ENCODE data around the gene LPAR1.
A peak's percentile ranks its signal among the peaks of the same experiment; 100 is the strongest.

Gene LPAR1

DNA sequence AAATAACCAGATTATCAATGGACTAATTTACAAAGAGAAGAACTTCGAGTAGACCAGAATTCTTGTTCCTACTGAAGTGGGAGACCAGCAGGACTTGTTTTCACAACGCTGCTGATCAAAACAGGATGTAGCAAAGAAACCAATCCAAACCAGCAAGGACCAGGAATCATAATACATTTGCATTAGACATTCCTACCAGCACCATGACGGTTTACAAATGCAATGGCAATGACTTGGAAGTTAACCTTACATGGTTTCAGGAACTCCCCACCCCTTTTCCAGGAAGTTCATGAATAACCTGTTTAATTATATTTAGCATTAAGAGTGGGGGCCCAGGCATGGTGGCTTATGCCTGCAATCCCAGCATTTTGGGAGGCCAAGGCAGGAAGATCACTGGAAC lies 100.0 kb downstream of the LPAR1 start:
- in situ Hi-C loops (cut with MboI; ENCODE audit: low sequenced_read_pairs, unreplicated experiment): no loop called here
- TF ChIP-seq, protein P1, sequence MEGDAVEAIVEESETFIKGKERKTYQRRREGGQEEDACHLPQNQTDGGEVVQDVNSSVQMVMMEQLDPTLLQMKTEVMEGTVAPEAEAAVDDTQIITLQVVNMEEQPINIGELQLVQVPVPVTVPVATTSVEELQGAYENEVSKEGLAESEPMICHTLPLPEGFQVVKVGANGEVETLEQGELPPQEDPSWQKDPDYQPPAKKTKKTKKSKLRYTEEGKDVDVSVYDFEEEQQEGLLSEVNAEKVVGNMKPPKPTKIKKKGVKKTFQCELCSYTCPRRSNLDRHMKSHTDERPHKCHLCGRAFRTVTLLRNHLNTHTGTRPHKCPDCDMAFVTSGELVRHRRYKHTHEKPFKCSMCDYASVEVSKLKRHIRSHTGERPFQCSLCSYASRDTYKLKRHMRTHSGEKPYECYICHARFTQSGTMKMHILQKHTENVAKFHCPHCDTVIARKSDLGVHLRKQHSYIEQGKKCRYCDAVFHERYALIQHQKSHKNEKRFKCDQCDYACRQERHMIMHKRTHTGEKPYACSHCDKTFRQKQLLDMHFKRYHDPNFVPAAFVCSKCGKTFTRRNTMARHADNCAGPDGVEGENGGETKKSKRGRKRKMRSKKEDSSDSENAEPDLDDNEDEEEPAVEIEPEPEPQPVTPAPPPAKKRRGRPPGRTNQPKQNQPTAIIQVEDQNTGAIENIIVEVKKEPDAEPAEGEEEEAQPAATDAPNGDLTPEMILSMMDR (IDR thresholded peaks at IDR 0.05; ENCODE audit: borderline replicate concordance, control extremely low read depth, extremely low read depth, insufficient read depth, missing control alignments): no peak
- DNase-seq (ENCODE audit: low spot score): no peak

DNA sequence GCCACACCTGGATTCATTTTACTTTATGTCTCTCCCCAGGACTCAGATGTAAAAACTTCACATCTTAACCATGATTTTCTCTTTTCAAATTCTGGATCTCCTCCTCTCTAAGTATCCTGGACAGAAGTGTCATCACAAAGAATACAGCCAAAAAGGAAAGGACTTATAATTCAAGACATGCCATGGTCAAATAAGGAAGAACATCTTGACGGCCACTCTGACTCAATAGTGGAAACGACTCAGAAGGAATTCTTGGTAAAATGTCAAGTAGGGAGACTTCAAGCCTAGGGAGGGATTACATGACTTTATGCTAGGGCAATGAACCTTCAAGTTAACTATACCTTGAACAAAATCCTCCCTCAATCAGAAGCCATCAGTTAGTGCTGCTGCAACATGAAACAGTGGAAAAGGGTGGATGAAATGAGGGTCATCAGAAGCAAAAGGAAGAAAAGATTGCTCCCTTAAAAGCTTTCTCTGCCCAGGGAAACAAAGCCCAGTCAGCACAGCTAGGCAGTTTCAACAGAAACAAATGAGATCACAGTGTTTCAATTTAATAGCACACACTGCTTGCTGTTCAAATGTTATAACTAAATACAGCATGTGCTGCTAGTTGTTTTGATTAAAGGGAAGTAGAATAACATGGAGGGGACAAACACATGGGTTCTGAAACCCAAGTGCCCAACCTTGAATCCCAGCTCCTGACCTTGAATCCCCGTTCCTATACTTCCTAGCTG lies 101.4 kb downstream of the LPAR1 start:
- TF ChIP-seq, protein P1 (IDR thresholded peaks at IDR 0.05; ENCODE audit: borderline replicate concordance, control extremely low read depth, extremely low read depth, insufficient read depth, missing control alignments): no peak
- no peak for DNase-seq (ENCODE audit: low spot score)
- in situ Hi-C loops (cut with MboI; ENCODE audit: low sequenced_read_pairs, unreplicated experiment): no loop called here

DNA sequence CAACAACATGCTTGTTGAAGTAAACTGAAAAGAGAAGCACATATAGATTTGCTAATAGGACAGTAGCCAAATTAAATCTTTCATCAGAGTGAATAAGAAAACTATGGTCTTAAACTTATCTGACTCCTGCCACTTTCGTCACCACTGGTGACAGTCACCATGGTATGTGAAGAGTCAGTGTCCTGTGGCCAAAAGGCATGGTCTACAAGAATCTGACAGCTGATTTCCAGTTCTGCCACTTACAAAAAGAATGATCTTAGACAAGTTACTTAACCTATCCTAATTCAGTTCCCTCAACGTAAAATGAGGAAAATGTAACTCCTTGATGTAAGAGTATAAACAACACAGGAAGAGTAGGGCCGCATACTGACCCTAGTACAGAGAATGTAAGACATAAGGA lies 102.0 kb downstream of the LPAR1 start:
- in situ Hi-C loops (cut with MboI; ENCODE audit: low sequenced_read_pairs, unreplicated experiment): no loop called here
- no peak for DNase-seq (ENCODE audit: low spot score)
- TF ChIP-seq, protein P1 (IDR thresholded peaks at IDR 0.05; ENCODE audit: borderline replicate concordance, control extremely low read depth, extremely low read depth, insufficient read depth, missing control alignments): no peak

DNA sequence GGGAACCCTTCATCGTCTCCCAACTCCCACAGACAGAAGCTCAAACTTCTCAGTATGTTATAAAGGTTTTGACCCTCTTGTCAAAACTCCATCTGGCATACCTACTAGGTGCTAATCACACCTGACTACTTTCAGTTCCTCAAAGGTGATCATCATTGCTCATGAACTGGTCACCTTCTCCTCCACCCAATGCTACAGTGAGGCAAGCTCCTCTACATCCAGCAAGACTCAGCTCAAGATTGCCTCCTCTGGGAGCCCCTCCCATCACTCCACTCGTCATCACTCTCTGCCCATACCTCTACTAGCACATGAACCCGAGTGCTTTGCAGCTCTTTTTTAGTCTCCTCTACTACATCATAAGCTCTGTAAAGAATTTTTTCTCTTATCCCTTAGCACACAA lies 102.4 kb downstream of the LPAR1 start:
- DNase-seq (ENCODE audit: low spot score): no peak
- TF ChIP-seq, protein P1 (IDR thresholded peaks at IDR 0.05; ENCODE audit: borderline replicate concordance, control extremely low read depth, extremely low read depth, insufficient read depth, missing control alignments): no peak
- in situ Hi-C loops (cut with MboI; ENCODE audit: low sequenced_read_pairs, unreplicated experiment): no loop called here

DNA sequence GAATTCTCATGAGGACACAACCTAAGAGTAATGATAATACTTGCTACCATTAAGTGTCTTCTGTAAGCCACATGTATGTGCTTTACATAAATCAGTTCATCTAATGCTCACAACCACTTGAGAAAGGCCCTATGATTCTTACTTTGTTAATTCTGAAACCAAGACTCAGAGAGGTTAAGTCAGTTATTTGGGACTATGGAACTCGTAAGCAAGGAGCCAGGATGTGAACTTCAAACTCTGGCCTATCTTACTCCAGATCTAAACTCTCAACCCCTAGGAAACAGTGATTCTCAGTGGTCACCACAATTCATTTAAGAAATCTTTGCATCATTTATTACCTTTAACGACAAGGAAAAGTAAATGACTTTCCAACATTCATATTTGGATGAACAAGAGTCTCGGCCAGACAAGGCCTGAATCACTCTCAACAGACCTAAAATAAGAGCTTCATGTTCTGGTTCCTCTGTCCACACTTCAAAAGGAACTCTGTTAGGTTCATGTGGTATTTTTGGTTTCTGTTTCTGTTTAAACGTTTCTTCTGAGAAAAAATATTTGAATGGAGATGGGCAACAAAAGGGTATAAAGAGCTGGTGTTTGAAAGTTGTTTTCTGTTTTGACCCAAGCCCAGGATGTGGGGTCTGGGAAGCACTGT lies 104.8 kb downstream of the LPAR1 start:
- TF ChIP-seq, protein P1 (IDR thresholded peaks at IDR 0.05; ENCODE audit: borderline replicate concordance, control extremely low read depth, extremely low read depth, insufficient read depth, missing control alignments): no peak
- in situ Hi-C loops (cut with MboI; ENCODE audit: low sequenced_read_pairs, unreplicated experiment): no loop called here
- peak; percentile 27 for DNase-seq (ENCODE audit: low spot score)

DNA sequence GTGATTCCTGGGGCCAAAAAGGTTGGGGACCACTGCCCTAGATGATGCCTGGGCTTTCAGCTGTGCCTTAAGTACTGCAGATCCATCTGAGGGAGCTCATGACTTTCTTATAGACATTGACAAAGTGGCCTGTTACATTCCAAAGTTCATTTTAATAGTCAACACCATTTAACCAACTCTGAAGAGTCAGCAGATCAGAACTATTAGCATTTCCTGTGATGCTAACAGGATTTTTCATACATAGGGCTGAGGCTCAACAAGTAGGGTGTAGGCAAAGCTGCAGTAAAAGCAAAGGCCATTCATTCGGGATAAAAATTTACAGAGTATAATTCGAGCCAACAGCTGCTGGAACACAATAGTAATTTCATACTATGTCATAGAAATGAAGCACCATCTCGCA lies 105.4 kb downstream of the LPAR1 start:
- TF ChIP-seq, protein P1 (IDR thresholded peaks at IDR 0.05; ENCODE audit: borderline replicate concordance, control extremely low read depth, extremely low read depth, insufficient read depth, missing control alignments): no peak
- in situ Hi-C loops (cut with MboI; ENCODE audit: low sequenced_read_pairs, unreplicated experiment): no loop called here

More for the DNA sequence above, 105.4 kb downstream of the LPAR1 start:
- no peak for DNase-seq (ENCODE audit: low spot score)
